Sciatic nerve (tissue), 2 donors: ENCODE data around the gene PNISR. TPM values are rescaled to one million over a fixed set of nuclear protein-coding genes. Genes with fewer than 3 reads are reported as not detected.

ENCODE experiments used
- ATAC-seq: fragments of 200-7000 bp; cut with Tn5 transposase; one replicate; pipeline ENCODE4 v1.9.1; 2020; ENCODE audit warnings: mild to moderate bottlenecking, moderate library complexity
- DNase-seq: peaks from one replicate; pipeline ENCODE4 v3.0.0-alpha.2; 2020; ENCODE audit warnings: low spot score
- intact Hi-C: fragments of 100-400 bp; cut with DNase I; formaldehyde crosslinking; loops from one replicate; pipeline ENCODE4 v1.14.2; 2022
- total RNA-seq: library from RNA; stranded (reverse); fragmentation: NEBNext Ultra II Directional; extraction: Animal tissue kit (Norgen Biotek cat#: 25700); gene quantifications from one replicate; pipeline ENCODE4 v1.2.1, GENCODE V29; 2021
- donor health status: DM: no; HTN: no; CAD: no.
- donor health status: DM: no; HTN: no; CAD: no.

The PNISR gene
- total RNA-seq, 1 donor from 2014 or later: 199 TPM

DNA sequence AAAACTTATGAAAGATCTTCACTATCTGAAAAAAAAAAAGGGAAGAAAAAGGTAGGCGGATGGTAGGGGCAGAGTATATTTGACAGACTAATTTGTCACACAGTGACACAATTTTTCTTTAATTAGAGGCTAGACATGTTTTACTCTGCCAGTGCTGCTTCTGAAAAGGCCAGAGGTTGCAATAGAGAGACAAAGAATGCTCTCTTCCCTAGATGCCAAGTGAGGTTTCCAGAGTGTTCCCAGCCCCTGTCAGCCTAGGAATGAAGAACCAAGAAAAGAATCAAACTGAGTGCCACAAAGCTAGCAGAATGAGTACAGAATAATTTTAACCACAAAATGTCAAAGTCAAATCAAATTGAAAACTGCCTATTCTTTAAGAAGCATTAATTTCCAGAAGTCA lies 13.0 kb downstream of the PNISR start:
- ATAC-seq: no peak
- no peak for DNase-seq
- intact Hi-C loops: no loop called here

DNA sequence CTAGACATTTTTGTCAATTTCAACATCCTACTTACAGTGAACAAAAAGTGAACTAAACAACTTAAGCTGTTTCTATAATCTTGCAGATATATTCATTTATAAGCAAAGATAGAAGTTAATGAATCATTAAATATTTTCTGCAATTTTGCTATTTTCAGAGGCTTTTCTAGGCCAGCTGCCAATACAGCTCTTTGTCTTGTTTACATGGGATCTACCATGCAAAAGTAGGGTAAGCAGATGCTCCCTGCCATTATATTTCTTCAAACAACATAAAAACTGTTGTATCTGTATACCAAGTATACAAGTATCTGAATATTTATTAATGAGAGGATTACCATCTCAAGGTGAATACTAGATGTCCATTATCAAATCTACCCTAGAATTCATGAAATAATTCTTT lies 15.4 kb downstream of the PNISR start:
- intact Hi-C loops: no loop called here
- DNase-seq (no peak), ATAC-seq (no peak)

DNA sequence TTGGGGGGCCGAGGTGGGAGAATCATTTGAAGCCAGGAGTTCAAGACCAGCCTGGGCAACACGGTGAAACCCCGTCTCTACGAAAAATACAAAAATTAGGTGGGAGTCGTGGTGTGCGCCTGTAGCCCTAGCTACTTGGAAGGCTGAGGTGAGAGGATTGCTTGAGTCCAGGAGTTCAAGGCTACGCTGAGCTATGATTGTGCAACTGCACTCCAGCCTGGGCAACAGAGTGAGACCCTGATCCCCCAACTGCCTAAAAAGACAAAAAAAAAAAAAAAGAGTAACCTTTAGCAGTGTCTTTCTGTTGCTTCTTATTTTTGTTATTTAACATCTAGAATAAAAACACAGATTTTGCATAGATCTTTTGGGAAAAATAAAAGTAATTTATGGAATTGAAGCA lies 18.0 kb downstream of the PNISR start:
- DNase-seq (no peak), ATAC-seq (no peak)
- intact Hi-C loops: no loop called here

DNA sequence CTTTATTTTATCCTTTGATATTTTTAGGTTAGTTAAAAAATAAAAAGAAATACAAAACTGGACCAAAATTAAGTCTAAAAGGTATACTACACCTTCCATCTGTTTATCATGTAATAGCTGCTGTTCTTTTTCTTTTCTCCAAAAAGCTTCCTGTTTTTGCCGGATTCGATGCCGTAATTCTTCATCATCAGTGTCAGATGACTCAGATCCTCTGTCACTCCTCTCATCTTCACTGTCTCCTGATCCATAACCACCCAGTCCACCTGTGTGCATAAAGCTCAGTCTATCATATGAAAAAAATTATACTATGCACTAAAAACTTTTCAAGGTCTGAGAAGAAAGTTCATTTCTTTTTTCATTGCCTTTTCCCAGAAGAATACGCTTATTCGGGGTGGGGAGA lies 22.7 kb downstream of the PNISR start:
- ATAC-seq: no peak
- no peak for DNase-seq
- intact Hi-C loops: no loop called here

DNA sequence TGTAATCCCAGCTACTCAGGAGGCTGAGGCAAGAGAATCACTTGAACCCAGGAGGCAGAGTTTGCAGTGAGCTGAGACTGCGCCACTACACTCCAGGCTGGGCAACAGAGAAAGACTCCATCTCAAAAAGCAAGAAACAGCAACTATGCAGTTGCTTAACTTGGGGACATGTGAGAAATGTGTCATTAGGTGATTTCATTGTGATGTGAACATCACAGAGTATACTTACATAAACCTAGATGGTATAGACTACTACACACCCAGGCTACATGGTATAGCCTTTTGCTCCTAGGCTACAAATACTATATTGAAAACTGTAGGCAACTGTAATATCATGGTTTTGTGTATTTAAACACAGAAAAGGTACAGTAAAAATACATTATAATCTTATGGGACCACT lies 27.8 kb downstream of the PNISR start:
- ATAC-seq (no peak), DNase-seq (no peak)
- intact Hi-C loops: no loop called here

DNA sequence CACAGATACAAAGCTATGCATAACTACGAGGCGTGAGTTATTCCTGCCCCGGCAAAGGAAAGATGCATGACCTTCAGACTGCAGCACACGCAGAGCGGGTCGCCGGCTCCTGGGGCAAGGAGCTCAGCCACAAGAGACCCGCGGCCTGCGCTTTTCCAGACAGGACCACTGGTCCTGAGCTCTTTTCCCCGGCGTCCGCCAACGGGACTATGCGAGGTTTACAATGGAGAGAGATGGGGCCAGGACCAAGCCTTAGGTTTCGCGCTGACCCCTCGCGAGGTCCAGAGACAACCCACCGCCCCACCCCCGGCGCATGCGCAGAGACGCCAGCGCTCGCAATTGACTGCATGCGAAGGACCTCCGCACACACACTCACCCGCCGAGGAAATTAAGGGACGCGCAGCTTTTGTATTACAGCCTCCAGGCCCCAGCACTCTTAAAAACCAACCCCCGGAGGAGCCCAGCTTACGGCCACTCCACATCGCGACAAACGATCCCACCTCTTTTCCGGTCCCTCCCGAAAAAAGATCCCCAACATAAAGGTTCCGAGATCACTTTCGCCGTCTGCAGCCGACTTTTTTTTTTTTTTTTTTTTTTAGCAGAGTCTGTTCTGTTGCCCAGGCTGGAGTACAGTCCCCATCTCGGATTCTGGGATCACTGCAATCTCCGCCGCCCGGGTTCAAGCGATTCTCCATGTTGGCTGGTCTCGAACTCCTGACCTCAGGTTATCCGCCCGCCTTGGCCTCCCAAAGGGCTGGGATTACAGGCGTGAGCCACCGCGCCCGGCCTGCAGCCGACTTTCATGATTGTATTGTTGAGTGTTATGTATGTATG lies 31.2 kb downstream of the PNISR start, which contains the start of gene COQ3:
COQ3 (minus strand) TSS at position 498 of the 834 bp plus-strand sequence; CDS start at position 482, 16 bp downstream.
- DNase-seq: peak; percentile 73
- ATAC-seq: peak; percentile 91
- intact Hi-C loops: no loop called here

DNA sequence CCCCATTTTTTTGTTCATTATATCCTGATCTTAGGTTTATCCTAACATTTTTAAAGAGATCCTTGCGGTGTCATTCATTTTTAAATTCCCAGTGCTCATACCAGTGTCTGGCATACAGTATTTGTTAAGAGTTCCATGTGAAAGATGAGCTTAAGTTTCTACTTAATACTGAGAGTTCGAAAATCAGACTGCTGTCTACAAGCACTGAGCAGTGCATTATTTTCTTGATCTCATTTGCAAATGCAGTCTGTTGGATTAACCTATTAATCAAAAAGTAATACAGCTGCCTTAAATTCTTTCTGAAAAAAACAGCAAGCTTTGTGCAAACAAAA lies 31.8 kb downstream of the PNISR start:
- ATAC-seq: peak; percentile 27
- intact Hi-C loops: no loop called here
- DNase-seq: no peak

DNA sequence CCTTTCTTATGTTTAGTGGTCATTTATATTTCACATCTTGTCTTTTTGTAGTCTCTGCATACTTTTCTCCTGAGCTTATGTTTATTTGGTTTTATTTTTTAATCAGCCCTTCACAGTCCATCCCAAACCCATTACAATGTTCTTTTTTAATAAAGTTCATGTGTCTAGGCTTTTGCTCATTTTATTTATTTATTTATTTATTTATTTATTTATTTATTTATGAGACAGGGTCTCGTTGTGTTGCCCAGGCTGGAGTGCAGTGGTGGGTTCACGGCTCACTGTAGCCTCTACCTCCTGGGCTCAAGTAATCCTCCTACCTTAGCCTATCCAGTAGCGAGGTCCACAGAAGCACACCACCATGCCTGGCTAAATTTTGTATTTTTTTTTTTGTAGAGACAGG lies 34.2 kb downstream of the PNISR start:
- ATAC-seq: no peak
- no peak for DNase-seq
- intact Hi-C loops: no loop called here

DNA sequence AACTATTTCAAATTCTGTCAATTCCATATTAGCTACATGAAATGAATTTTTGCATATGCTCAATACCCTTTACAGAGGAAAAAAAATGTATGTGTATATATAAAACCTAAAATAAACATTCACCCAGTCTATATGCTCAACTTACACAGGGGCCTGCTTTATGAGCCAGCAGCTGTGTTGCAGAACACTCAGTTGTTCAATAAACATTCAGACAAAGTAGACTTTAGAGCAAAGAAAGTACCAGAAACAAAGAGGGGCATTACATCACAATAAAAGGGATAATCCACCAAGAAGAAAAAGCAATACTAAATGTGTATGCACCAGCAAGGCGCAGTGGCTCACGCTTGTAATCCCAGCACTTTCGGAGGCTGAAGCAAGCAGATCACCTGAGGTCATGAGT lies 40.6 kb downstream of the PNISR start:
- ATAC-seq (no peak), DNase-seq (no peak)
- intact Hi-C loops: no loop called here

DNA sequence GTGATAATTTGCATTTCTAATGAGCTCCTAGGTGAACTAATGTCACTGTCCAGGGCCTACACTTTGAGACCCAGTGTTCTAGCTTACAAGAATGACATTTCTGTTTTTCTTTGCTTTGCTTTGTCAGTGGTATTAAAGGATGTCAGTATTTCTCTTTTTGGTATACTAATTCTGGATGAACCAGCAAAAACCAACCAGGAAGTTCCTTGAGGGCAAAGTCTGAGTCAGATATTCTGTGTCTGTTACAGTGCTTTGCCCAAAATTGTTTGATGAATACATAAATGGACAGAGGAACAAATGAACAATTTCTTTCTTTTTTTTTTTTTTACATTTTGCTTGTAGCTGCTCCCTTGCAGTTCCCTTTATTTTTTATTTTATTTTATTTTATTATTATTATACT lies 46.5 kb downstream of the PNISR start:
- intact Hi-C loops: no loop called here
- ATAC-seq (no peak), DNase-seq (no peak)

DNA sequence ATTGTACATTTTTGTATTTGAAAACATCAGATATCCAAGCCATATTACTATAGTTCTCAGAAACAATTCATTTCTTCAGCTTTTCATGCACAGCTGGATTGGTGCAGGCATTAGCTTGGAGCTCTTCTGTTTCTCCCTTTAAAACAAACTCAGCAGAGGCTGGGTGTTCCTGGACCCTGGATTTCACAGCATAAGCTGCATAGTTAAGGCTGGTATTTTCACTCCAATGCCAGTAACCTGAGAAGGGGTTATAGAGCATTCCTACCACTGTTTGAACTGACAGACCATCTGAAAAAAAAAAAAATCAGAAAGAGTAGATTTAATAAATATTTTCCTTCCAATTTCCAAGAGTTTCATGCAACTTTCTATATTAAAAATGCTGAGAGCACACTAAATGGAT lies 55.6 kb downstream of the PNISR start:
- intact Hi-C loops: no loop called here
- DNase-seq (no peak), ATAC-seq (no peak)

DNA sequence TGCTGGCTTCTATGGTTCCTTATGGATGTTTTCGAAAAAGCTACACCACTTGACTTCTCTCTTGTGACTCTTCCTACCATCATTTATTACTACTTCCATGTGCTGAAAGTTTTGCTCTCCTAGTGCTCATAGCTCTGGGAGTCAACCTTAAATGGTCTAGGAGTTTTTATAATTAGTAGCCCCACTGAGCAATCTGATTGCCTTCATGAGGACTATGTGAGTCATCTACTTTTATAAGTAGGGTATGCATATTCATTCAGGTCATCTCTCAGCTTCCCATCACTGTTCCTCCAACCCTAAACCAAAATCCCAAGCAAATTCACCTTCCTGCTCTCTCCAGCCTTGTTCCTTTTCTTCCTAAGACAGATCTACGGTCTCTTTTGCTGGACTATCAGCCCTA lies 58.3 kb downstream of the PNISR start:
- ATAC-seq: no peak
- DNase-seq: no peak
- intact Hi-C loops: no loop called here

DNA sequence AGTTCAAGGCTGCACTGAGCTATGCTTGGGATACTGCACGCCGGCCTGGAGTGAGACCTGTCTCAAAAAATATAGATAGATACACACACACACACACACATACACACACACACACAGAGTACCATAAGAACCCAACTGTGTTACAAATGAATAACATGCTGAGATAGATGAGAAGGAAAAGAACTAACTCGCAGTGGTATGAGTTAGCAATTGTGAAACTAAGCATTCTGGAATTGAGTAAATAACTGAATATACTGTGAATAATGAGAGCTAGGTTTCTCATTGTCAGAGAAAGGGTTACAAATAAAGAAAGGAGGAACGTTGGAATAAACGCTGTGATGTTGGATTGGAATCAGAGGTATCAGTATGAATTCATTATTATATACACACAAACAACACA lies 61.1 kb downstream of the PNISR start:
- intact Hi-C loops: no loop called here
- DNase-seq (no peak), ATAC-seq (no peak)

DNA sequence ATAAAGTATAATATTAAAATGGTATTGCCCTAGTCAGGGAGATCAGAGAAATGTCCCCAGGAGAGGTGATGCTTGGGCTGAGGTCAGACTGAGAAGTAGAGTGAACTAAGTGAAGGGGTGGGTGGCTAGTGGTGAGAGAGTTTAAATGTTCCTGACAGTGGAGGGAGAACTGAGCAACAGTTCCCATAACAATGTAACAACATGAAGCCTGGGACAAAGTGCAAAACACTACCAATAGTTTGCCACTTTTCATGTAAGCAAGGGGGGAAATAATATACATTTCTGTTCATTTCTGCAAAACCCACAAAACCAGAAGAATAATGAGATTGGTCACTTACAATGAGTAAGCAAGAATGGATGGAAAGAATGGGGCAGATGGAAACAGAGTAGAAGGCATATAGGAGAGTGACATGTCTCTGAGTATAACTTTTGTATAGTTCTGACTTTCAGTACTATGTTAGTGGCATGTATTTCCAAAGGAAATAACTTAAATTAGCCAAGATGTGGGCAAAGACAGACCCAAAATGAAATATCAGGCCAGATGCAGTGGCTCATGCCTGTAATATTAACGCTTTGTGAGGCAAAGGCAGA lies 62.3 kb downstream of the PNISR start:
- DNase-seq (no peak), ATAC-seq (no peak)
- intact Hi-C loops: no loop called here

DNA sequence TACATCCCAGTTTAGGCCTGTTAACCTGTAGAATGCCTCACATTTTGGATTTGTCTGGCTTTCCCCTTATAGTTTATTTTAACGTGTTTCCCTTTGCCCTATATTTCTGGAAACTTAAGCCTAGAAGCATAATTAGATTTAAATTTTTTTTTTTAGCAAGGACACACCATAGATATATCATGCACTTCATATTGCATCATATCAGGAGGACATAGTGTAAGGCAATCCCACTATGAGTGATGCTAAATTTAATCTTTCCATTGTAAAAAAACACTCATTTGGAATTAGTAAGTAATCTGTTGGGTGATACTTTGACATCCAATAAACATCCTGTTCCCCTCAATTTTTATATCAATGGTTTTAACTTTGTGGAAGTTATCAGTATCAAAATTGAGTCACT lies 65.3 kb downstream of the PNISR start:
- intact Hi-C loops: no loop called here
- DNase-seq: no peak
- no peak for ATAC-seq

DNA sequence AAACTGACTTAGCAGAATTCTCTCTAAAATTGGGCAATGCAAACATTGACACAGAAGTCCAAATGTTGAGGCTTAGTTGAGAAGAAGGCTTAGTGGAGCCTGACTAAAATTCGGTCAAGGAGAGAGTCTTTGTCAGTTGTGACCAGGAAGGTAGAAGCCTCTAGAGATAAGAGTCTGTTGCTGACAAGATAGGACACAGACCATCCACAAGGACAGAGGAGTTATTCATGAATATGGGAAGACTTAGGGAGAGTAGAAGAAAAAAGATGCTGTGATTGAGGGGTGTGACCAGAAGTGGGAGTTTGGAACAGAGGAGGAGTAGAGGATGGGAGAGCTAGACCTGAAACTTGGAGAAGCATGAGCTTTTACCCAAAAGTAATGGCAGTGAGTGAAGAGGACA lies 68.5 kb downstream of the PNISR start:
- intact Hi-C loops: no loop called here
- DNase-seq (no peak), ATAC-seq (no peak)

DNA sequence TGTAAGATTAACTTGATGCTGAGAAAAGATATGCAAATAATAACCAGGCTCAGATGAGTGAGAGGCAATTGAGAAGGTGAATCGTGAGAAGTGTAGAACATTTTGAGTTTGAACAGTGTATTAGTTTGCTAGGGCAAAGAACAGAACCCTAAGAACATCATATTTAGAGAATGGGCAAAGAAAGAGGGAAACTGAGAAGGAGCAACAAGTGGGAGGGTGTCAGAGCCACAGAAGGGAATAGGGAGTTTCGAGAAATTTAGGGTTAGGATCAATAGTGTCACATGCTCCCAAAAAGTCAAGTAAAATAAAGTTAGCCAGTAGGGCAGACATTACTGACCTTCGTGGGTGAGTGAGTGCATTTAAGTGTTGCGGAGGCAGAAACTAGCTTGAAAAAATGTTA lies 70.1 kb downstream of the PNISR start:
- DNase-seq: no peak
- intact Hi-C loops: no loop called here
- ATAC-seq: no peak

DNA sequence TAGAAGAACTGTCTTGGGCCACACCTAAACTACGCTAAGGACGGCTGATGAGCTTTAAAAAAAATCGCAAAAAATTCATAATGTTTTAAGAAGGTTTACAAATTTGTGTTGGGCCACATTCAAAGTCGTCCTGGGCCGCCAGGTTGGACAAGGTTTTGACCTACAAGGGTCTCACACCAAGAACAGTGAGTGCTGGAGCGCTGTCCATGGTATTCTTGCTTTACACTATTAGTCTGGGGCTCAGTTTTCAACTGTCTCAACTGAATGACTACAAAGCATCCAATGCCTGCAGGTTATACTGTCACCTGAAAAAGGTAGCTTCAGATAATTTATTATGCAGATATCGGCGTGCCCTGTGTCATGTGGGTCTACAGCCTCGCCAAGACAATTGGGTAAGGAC lies 72.0 kb downstream of the PNISR start:
- no peak for DNase-seq
- intact Hi-C loops: no loop called here
- ATAC-seq: no peak

DNA sequence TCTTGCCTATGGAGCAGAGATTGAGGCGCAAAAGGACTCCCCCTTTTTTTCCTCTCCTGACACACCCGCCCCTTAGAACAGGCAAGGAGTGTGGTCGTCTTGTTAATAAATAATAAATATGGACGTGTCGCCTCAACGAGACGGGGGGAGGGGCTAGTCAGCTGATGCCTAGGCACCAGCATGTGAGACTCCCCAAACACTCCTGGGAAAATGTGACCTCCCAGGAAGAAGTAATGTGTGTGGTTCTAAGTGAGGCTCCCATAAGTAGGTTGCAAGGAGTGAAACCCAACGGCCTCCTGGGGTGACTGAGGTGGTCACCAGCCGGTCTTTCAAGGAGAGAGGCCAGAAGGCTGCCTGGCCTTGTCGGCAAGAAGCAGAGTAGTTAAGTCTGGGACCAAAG lies 74.5 kb downstream of the PNISR start:
- ATAC-seq: no peak
- no peak for DNase-seq
- intact Hi-C loops: no loop called here

DNA sequence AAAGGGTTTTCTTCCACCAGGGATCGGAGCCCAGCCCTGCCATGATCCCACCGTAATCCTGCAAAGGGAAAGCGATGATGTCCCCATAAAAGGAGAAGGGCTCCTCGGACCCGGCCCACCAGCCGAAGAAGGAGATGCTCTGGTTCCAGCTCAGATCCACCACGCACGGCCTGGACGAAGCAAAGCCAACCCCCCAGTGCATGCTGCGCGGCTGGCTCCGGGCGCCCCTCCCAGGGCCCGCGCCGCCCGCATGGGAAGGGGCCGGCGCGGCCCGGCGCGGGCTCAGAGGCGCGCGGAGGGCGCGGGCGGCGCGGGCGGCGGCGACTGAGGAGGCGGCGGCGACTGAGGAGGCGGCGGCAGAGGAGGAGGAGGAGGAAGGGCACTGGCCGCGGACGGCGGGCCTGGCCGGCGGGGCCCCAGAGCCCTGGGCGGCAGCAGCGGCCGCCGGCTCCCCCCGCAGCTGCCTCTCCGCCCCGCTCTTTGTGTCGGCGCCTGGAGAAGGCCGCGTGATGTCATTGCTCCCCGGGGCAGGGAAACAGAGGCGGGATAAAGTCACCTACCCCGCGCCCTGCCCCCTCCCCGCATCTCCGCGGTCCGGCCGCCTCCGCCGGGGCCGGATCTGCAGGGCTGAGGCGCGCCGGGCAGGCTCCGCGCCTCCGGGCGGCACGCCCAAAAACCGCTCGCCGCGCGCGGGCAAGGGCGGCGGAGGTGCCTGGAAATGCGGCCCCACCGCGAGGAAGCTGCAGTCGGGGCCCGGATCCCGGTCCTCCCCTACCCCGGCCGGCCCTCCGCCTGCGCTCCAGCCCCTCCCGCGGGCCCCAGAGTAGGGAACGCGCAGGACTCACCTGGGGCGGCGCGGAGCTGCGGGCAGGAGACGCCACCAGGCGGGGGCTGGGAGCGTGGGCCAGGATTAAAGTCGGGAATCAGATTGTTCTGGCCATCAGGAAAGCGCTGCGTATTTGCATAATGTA lies 75.7 kb downstream of the PNISR start, which contains the start of gene FAXC:
FAXC (minus strand) TSS at position 504 of the 971 bp plus-strand sequence; CDS start at position 202, 302 bp downstream.
- DNase-seq (no peak), ATAC-seq (peak; percentile 38)
- intact Hi-C loops: no loop called here
